Testis (tissue), 3 donors: ENCODE measurements around the gene DCDC2B. TPM values are rescaled to one million over a fixed set of nuclear protein-coding genes. Genes with fewer than 3 reads are reported as not detected.

ENCODE experiments used
- DNase-seq: peaks from one replicate; pipeline ENCODE4 v3.0.0-alpha.2; 2019
- H3K27ac ChIP-seq, 2 donors: fragments of 200-600 bp; sonication (generic); one replicate each; pipeline ENCODE4 v1.5.1; 2019
- H3K27me3 ChIP-seq: fragments of 200-600 bp; sonication (generic); one replicate; pipeline ENCODE4 v1.5.1; 2019
- H3K36me3 ChIP-seq: fragments of 200-600 bp; sonication (generic); one replicate; pipeline ENCODE4 v1.5.1; 2017; ENCODE audit warnings: low read depth; ENCODE audit errors: missing control alignments
- H3K4me1 ChIP-seq: fragments of 200-600 bp; sonication (generic); one replicate; pipeline ENCODE4 v1.5.1; 2019
- H3K4me3 ChIP-seq, 2 donors: fragments of 200-600 bp; sonication (generic); one replicate each; pipeline ENCODE4 v1.5.1; 2017 to 2019
- H3K9me3 ChIP-seq: fragments of 200-600 bp; sonication (generic); one replicate; pipeline ENCODE4 v1.5.1; 2017
- POLR2A ChIP-seq: fragments of 450-650 bp; IDR thresholded peaks from one replicate; pipeline ENCODE4 v1.6.1; 2017; ENCODE audit warnings: antibody characterized with exemption, mild to moderate bottlenecking, moderate library complexity
- WGBS, 2 donors: methylation state at CpG; one replicate each; pipeline ENCODE4 v1.1.5; 2018; 5-methylcytosine and 5-hydroxymethylcytosine counted together
- intact Hi-C: fragments of 100-400 bp; cut with DNase I; formaldehyde crosslinking; loops from one replicate; pipeline ENCODE4 v1.15.1; 2023; ENCODE audit warnings: low total_unique reads
- polyA plus RNA-seq: library from polyadenylated mRNA; stranded (reverse); fragments of 350-450 nt; fragmentation: Illumina TruSeq; extraction: RNeasy Lipid Tissue Mini Kit (QIAGEN cat#74804); gene quantifications from one replicate; pipeline ENCODE4 v1.2.3, GENCODE V29; 2014; ENCODE audit warnings: low read depth, low replicate concordance; ENCODE audit not compliant: insufficient read depth
- total RNA-seq, 2 donors: library from RNA; depleted of rRNA; stranded (reverse); fragments of >200 nt; gene quantifications; one replicate each; pipeline ENCODE4 v1.2.3, GENCODE V29; 2016
- TF ChIP-seq, protein P1 (sequence below), 3 experiments: fragments of 450-650 bp in 2 of 3; fragments of 200-600 bp in 1 of 3; sonication (generic) in 1 of 3; IDR thresholded peaks; one replicate each; pipeline ENCODE4 v1.5.1; 2016 to 2019; ENCODE audit warnings: antibody characterized with exemption in 3 of 3, mild to moderate bottlenecking in 2 of 3, moderate library complexity in 1 of 3

The DCDC2B gene
- total and polyA plus RNA-seq, 3 donors from 2014 or later: 0.81 to 2.6 (median 1.7) TPM

DNA sequence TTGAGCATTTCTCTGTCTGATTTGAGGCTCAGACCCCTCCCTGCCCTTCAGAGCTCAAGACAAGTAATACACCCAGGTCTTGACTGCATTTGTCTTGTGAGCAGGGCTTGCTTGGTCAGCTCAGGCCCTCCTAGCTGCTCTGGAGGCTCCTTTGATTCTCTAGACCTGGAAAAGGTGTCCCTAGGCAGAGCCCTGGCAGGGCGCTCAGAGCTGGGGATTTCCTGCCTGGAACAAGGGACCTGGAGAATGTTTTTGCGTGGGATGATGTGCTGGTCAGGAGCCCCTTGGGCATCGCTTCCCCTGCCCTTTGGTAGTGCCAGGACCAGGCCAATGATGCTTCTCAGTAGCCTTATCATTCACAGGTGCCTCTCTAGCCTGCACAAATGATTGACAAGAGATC, 13.4 kb upstream of the DCDC2B start:
- intact Hi-C loops: no loop called here

DNA sequence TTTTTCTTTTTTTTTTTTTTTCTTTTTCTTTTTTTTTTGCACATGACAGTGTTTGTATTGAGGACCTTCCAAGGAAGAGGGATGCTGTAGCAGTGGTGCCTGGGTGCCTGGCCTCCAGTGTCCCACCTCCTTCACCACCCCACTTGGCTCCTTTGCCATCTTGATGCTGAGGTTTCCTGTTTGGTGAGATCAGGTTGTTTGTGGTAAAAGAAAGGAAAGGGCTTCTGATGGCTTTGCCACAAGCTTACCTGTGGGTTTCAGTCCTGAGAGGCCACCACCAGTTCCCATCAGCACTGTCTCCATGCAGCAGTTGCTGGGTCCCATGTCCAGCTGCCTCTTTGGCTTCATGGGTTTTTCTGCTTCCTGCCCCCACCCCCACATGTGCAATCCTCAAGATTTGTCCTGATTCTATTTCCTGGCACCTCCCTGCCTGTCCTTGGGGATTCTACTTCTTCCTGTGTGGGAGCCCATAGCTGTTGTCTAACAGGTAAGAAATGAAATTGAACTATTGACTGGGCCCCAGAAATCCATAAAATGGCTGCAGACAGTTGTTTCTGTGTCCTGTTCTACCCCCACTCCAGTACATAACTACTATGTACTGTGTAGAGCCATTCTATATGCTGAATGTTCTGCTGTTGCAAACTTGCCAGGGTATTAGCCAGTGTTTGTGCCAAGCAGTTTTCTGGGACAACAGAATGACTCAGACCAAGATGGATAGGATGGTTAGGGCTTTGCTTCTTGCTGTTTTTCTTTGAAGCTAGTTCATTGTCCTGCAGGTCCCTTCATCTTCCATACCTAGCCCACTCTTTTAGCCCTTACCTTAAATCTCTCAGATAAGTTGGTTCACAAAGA, 12.7 kb upstream of the DCDC2B start:
- H3K27ac ChIP-seq: no peak overlapping the region
- intact Hi-C loops: no loop called here
- H3K36me3 ChIP-seq: no peaks in the 10 kb centered on the region
- no peaks in the 10 kb centered on the region for H3K27me3 ChIP-seq
- no peak for DNase-seq
- no peak overlapping the region for H3K4me3 ChIP-seq
- H3K9me3 ChIP-seq: no peaks in the 10 kb centered on the region
- peaks cover 12% of the 10 kb centered on the region for H3K4me1 ChIP-seq
- TF ChIP-seq POLR2A: no peak
- TF ChIP-seq, protein P1, sequence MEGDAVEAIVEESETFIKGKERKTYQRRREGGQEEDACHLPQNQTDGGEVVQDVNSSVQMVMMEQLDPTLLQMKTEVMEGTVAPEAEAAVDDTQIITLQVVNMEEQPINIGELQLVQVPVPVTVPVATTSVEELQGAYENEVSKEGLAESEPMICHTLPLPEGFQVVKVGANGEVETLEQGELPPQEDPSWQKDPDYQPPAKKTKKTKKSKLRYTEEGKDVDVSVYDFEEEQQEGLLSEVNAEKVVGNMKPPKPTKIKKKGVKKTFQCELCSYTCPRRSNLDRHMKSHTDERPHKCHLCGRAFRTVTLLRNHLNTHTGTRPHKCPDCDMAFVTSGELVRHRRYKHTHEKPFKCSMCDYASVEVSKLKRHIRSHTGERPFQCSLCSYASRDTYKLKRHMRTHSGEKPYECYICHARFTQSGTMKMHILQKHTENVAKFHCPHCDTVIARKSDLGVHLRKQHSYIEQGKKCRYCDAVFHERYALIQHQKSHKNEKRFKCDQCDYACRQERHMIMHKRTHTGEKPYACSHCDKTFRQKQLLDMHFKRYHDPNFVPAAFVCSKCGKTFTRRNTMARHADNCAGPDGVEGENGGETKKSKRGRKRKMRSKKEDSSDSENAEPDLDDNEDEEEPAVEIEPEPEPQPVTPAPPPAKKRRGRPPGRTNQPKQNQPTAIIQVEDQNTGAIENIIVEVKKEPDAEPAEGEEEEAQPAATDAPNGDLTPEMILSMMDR (IDR thresholded peaks at IDR 0.05): no peak

More for the DNA sequence above, 13.4 kb upstream of the DCDC2B start:
- DNase-seq: no peak
- Histone ChIP-seq H3K27me3 (no peaks in the 10 kb centered on the region), H3K9me3 (no peaks in the 10 kb centered on the region), H3K4me3 (no peak overlapping the region), H3K36me3 (no peaks in the 10 kb centered on the region), H3K27ac (no peak overlapping the region), H3K4me1 (peaks cover 12% of the 10 kb centered on the region)
- TF ChIP-seq, protein P1 (IDR thresholded peaks at IDR 0.05): no peak
- no peak for TF ChIP-seq POLR2A
- WGBS, 2 donors: 92 to 97% methylated on average over 2 to 3 of the region's 3 CpGs

DNA sequence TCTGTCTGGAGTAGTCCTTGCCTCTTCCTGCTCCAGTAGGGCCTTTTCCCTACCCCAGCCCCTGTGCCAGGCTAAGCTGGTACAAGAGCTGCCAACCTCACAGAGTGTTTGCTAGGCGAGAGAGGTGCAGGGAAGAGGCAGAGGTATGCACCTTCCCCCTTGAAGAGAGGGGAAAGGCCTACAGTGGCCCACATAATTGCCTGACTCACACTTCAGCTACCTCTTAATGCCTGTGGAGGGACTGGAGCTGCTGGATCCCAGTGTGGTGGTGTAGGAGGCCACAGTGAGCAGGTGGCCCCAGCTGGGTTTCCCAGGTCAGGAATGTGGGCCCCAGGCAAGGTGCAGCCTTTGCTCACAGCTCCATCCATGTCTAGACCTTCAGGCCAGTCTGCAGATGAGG, 11.8 kb upstream of the DCDC2B start:
- Histone ChIP-seq H3K36me3 (no peaks in the 10 kb centered on the region), H3K4me1 (peaks cover 18% of the 10 kb centered on the region), H3K27me3 (no peaks in the 10 kb centered on the region), H3K4me3 (no peak overlapping the region), H3K9me3 (no peaks in the 10 kb centered on the region), H3K27ac (no peak overlapping the region)
- 83 to 100% methylated on average over 1 of the region's 1 CpG for WGBS, 2 donors
- TF ChIP-seq POLR2A: no peak
- TF ChIP-seq, protein P1 (IDR thresholded peaks at IDR 0.05): no peak
- DNase-seq: no peak
- intact Hi-C loops: no loop called here

DNA sequence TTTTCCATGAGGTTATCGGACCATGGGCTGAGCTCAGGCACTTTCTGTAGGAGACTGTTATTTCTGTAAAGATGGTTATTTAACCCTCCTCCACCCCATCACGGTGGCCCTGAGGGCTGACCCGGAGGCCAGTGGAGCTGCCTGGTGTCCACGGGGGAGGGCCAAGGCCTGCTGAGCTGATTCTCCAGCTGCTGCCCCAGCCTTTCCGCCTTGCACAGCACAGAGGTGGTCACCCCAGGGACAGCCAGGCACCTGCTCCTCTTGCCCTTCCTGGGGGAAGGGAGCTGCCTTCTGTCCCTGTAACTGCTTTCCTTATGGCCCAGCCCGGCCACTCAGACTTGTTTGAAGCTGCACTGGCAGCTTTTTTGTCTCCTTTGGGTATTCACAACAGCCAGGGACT, 11.1 kb upstream of the DCDC2B start:
- H3K27me3 ChIP-seq: no peaks in the 10 kb centered on the region
- no peaks in the 10 kb centered on the region for H3K36me3 ChIP-seq

More for the DNA sequence above, 11.1 kb upstream of the DCDC2B start:
- DNase-seq: no peak
- no peak overlapping the region for H3K27ac ChIP-seq
- TF ChIP-seq, protein P1 (IDR thresholded peaks at IDR 0.05): no peak
- TF ChIP-seq POLR2A: no peak
- intact Hi-C loops: no loop called here
- 40 to 47% methylated on average over 5 to 6 of the region's 6 CpGs for WGBS, 2 donors
- H3K4me3 ChIP-seq: no peak overlapping the region
- H3K9me3 ChIP-seq: no peaks in the 10 kb centered on the region
- peaks cover 25% of the 10 kb centered on the region for H3K4me1 ChIP-seq
